MCF 10A (cell line): ENCODE measurements around the gene ACSL3. TPM values are rescaled to one million over a fixed set of nuclear protein-coding genes. Genes with fewer than 3 reads are reported as not detected.
"Not testable (repeated sequence)": the region's sequence is repeated elsewhere in the genome, so short reads cannot be mapped to it uniquely, and the experiment has no call there.

ENCODE experiments used
- BruUV-seq: library from RNA; stranded (reverse); fragments of 400-500 nt; replicated peaks from 2 replicates; lab custom pipeline; 2021; lab: Mats Ljungman, UMichigan
- CTCF ChIA-PET: fragments of 300-600 bp; sonication (Branson Sonifier 250); formaldehyde crosslinking; extraction: SDS; loops from one replicate; lab custom pipeline; 2021; ENCODE audit warnings: antibody characterized with exemption, inconsistent platforms; lab: Yijun Ruan, JAX
- POLR2A ChIA-PET: fragments of 300-600, 350-650 bp; sonication (Branson Sonifier 250); formaldehyde crosslinking; extraction: SDS; loops from one replicate; lab custom pipeline; 2020; ENCODE audit warnings: antibody characterized with exemption, inconsistent platforms; lab: Yijun Ruan, JAX
- DNase-seq: peaks from one replicate; pipeline ENCODE4 v3.0.0-alpha.2; 2018; ENCODE audit not compliant: unreplicated experiment
- H3K27ac Mint-ChIP-seq: one replicate; pipeline ENCODE4 v1.8.0; 2022; ENCODE audit warnings: mild to moderate bottlenecking, low read depth, mixed read lengths; ENCODE audit not compliant: unreplicated experiment
- H3K27me3 Mint-ChIP-seq: one replicate; pipeline ENCODE4 v1.8.0; 2022; ENCODE audit warnings: mixed read lengths; ENCODE audit not compliant: insufficient read depth, unreplicated experiment
- H3K36me3 Mint-ChIP-seq: one replicate; pipeline ENCODE4 v1.8.0; 2022; ENCODE audit warnings: mild to moderate bottlenecking, moderate library complexity, mixed read lengths; ENCODE audit not compliant: insufficient read depth, unreplicated experiment
- H3K4me1 Mint-ChIP-seq: one replicate; pipeline ENCODE4 v1.8.0; 2022; ENCODE audit warnings: mixed read lengths; ENCODE audit not compliant: insufficient read depth, unreplicated experiment
- H3K4me3 Mint-ChIP-seq: one replicate; pipeline ENCODE4 v1.8.0; 2022; ENCODE audit warnings: mild to moderate bottlenecking, moderate library complexity, mixed read lengths; ENCODE audit not compliant: unreplicated experiment
- H3K9me3 Mint-ChIP-seq: one replicate; pipeline ENCODE4 v1.8.0; 2022; ENCODE audit warnings: mixed read lengths; ENCODE audit not compliant: unreplicated experiment
- intact Hi-C: fragments of 100-400 bp; cut with micrococcal nuclease; formaldehyde crosslinking; loops from 2 replicates; pipeline ENCODE4 v1.14.1; 2022
- total RNA-seq: library from RNA; stranded (reverse); gene quantifications from 2 replicates; pipeline ENCODE4 v1.2.3, GENCODE V29; 2022
- TF ChIP-seq, protein P1 (sequence below): fragments of 200-600 bp; IDR thresholded peaks from one replicate; pipeline ENCODE4 v1.8.0; 2022; ENCODE audit warnings: antibody characterized with exemption, mild to moderate bottlenecking; ENCODE audit not compliant: unreplicated experiment

The ACSL3 gene
- total RNA-seq, 1 experiment from 2014 or later, result 183 TPM

DNA sequence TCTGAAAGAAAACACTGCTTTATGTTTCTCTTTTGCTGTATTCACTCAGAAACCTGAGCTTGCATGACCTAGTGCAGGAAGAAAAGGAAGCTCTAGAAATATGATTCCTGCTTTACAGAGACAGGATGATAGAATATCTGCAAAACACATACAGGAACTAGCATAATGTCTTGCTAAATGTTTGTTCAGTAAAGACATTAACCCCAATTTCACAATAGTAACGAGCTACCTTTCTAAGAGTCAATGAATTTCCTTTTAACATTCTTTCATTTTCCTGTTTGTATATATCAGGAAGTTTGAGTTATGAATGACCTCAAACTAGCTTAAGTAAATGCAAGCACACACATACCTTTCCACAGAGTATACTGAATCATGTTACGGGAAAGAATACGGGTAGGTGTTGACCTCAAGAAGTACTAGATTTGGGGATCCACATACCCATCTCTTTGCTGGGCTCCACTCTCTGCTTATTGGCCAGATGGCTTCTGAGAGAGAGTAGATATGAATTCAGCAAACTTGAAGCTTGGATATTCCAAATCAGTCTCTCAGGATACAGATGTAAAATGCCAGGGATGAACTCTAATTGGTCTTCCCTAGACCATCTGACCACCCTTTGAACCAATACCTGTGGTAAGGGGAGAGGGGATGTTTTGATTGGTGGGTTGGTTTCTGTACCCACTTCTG lies 18.2 kb upstream of the ACSL3 start:
- BruUV-seq, result no TSS peak
- Mint-ChIP-seq H3K27me3 (no peaks in the 10 kb centered on the region), H3K36me3 (peaks cover 7% of the 10 kb centered on the region), H3K27ac (peak overlapping the region; percentile 87), H3K4me3 (peak overlapping the region; percentile 25), H3K4me1 (peaks cover 42% of the 10 kb centered on the region), H3K9me3 (no peaks in the 10 kb centered on the region)
- TF ChIP-seq, protein P1, sequence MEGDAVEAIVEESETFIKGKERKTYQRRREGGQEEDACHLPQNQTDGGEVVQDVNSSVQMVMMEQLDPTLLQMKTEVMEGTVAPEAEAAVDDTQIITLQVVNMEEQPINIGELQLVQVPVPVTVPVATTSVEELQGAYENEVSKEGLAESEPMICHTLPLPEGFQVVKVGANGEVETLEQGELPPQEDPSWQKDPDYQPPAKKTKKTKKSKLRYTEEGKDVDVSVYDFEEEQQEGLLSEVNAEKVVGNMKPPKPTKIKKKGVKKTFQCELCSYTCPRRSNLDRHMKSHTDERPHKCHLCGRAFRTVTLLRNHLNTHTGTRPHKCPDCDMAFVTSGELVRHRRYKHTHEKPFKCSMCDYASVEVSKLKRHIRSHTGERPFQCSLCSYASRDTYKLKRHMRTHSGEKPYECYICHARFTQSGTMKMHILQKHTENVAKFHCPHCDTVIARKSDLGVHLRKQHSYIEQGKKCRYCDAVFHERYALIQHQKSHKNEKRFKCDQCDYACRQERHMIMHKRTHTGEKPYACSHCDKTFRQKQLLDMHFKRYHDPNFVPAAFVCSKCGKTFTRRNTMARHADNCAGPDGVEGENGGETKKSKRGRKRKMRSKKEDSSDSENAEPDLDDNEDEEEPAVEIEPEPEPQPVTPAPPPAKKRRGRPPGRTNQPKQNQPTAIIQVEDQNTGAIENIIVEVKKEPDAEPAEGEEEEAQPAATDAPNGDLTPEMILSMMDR, result no peak
- peak; percentile 52 for DNase-seq
- POLR2A ChIA-PET, result interaction anchor here (0.6 to 4.7 kb wide), 19 partner anchors 8 to 1621 kb away, joined by 3 to 152 read pairs (median 5); partner anchors contain the start of gene ACSL3
- intact Hi-C loops, result loop anchor here (5.0 kb wide), 1 partner anchor 35 kb away; no protein-coding TSS in a partner anchor
- CTCF ChIA-PET, result interaction anchor here (1.2 to 2.0 kb wide), 6 partner anchors 17 to 134 kb away, joined by 3 to 14 read pairs (median 4); partner anchors contain the start of gene ACSL3

DNA sequence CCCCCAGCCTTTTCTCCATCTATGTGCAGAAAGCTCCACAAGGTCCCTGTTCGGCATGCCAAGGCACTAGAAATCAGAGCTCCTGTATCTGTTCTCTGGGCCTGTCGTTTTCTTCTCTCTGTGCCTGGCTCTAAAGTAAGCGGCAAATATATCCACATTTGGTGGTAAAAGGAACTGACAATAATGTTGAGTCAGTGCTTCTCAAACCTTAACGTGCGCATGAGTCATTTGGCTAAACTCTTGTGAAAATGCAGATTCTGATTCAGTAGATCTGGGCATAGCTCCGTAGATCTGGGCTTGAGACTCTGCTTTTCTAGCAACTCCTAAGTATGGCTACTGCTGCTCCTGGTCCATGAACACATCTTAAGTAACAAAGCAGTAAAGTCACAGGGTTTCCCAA lies 16.5 kb upstream of the ACSL3 start:
- H3K4me1 Mint-ChIP-seq, result peaks cover 39% of the 10 kb centered on the region
- peak; percentile 93 for DNase-seq
- ChIA-PET CTCF (interaction anchor here (0.6 to 2.0 kb wide), 8 partner anchors 10 to 79 kb away, joined by 3 to 14 read pairs (median 4); partner anchors contain the start of gene ACSL3), POLR2A (interaction anchor here (0.6 to 4.7 kb wide), 16 partner anchors 9 to 975 kb away, joined by 3 to 152 read pairs (median 4); partner anchors contain the start of gene ACSL3)
- BruUV-seq, result no TSS peak
- intact Hi-C loops, result loop anchor here (1.0 to 5.0 kb wide), 2 partner anchors 15 to 37 kb away; no protein-coding TSS in a partner anchor
- H3K4me3 Mint-ChIP-seq, result peak overlapping the region; percentile 52
- H3K27me3 Mint-ChIP-seq, result no peaks in the 10 kb centered on the region
- no peaks in the 10 kb centered on the region for H3K9me3 Mint-ChIP-seq
- H3K36me3 Mint-ChIP-seq, result peaks cover 7% of the 10 kb centered on the region
- TF ChIP-seq, protein P1, result no peak
- H3K27ac Mint-ChIP-seq, result peak overlapping the region; percentile 87

DNA sequence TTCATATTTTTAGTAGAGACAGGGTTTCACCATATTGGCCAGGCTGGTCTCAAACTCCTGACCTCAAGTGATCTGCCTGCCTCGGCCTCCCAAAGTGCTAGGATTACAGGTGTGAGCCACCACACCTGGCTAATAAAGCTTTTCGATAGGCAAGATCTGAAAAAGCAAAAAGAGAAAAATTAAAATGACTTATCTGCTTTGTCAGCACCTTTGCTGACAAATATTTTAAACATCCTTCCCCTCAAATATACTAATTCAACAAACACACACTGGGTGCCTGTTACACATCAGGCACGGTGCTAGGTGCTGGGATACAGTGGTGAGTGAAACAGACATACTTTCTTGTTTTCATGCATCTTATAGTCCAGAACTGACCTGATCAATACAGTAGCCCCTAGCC lies 15.5 kb upstream of the ACSL3 start:
- BruUV-seq, H3K9me3 Mint-ChIP-seq, H3K36me3 Mint-ChIP-seq, intact Hi-C loops, H3K27me3 Mint-ChIP-seq, DNase-seq, H3K4me3 Mint-ChIP-seq, H3K27ac Mint-ChIP-seq: not testable (repeated sequence)
- H3K4me1 Mint-ChIP-seq, result peaks cover 38% of the 10 kb centered on the region
- ChIA-PET POLR2A (interaction anchor here (0.6 to 4.7 kb wide), 9 partner anchors 10 to 389 kb away, joined by 4 to 152 read pairs (median 13); partner anchors contain the start of gene ACSL3), CTCF (interaction anchor here (0.6 kb wide), 1 partner anchor 9 kb away, joined by 3 read pairs; no protein-coding TSS in a partner anchor)

DNA sequence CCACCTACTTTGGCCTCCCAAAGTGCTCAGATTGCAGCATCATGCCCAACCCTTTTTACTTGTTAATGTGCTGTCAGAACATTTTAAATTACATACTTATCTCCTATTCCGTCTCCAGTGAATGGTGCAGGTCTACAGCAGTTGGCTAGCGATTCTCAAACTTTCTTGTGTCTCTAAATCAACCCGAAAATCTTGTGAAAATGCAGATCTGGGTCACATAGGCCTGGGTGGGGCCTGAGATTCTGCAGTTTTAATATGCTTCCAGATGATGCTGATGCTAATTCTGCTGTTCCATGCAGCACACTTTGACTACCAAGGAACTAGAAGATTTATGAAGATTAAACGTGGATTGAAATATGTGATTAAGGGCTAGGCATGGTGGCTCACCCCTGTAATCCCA lies 14.8 kb upstream of the ACSL3 start:
- H3K4me1 Mint-ChIP-seq, result peaks cover 31% of the 10 kb centered on the region
- no peak for DNase-seq
- H3K27me3 Mint-ChIP-seq, result no peaks in the 10 kb centered on the region
- intact Hi-C loops, result no loop called here
- no peak overlapping the region for H3K27ac Mint-ChIP-seq
- POLR2A ChIA-PET, result no interaction called here
- no TSS peak for BruUV-seq
- CTCF ChIA-PET, result interaction anchor here (0.6 kb wide), 1 partner anchor 31 kb away, joined by 3 read pairs; no protein-coding TSS in a partner anchor
- H3K4me3 Mint-ChIP-seq, result no peak overlapping the region
- H3K36me3 Mint-ChIP-seq, result no peaks in the 10 kb centered on the region
- no peaks in the 10 kb centered on the region for H3K9me3 Mint-ChIP-seq
- TF ChIP-seq, protein P1, result no peak

DNA sequence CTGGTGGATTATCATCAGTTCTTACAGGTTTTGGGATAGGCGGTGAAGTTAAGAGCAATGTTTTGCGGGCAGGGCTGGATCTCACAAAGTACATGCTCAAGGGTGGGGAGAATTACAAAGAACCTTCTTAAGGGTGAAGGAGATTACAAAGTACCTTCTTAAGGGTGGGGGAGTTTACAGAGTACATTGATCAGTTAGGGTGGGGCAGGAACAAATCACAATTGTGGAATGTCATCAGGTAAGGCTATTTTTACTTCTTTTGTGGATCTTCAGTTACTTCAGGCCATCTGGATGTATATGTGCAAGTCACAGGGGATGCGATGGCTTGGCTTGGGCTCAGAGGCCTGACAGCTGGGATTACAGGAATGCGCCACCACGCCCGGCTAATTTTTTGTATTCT lies 12.8 kb upstream of the ACSL3 start:
- CTCF ChIA-PET, result interaction anchor here (0.6 to 1.6 kb wide), 3 partner anchors 14 to 165 kb away, joined by 3 to 8 read pairs (median 3); no protein-coding TSS in a partner anchor
- intact Hi-C loops, BruUV-seq, H3K4me3 Mint-ChIP-seq, DNase-seq, H3K27ac Mint-ChIP-seq, H3K9me3 Mint-ChIP-seq, H3K36me3 Mint-ChIP-seq, H3K27me3 Mint-ChIP-seq: not testable (repeated sequence)
- H3K4me1 Mint-ChIP-seq, result peaks cover 18% of the 10 kb centered on the region
- POLR2A ChIA-PET, result interaction anchor here (0.7 to 4.0 kb wide), 3 partner anchors 9 to 12 kb away, joined by 3 to 27 read pairs (median 10); partner anchors contain the start of gene ACSL3
